GM18861 (cell line): ENCODE results near the gene RCBTB2.
"Not testable (repeated sequence)": the region's sequence is repeated elsewhere in the genome, so short reads cannot be mapped to it uniquely, and the experiment has no call there.

ENCODE experiments used
- ATAC-seq: cut with Tn5 transposase; IDR thresholded peaks from one replicate; pipeline ENCODE4 v1.9.1; 2021; ENCODE audit not compliant: unreplicated experiment

RCBTB2 gene

DNA sequence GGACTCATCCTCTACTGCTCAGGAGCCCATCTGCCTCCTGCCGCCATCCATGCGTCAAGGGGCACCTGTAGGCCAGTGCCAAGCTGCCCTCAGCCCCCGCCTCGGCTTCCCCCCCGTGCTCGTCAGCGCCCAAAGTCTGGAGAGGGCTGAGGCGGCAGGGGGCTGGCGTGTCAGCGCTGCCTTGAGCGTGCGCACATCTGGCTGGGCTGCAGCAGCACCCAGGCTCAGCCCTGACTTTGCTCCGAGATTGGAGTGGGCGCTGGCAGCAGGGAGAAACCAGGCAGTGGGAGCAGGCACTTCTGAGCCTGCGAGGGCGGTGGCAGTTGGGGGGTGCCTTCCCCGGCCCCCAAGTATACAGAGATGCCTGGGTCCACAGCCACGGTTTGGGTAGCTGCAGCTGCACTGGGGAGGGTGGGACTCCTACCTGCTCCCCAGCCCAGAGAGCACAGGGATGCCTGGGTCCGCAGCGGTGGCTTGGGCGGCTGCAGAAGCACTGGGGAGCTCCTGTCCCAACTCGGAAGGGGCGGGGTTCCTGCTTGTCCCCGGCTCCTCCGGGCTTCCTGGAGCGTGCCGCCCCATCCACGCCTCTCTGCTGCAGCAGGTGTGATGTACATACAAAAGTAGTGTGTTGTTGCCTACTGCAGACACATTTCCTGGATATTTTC, 75.2 kb downstream of the RCBTB2 start:
- ATAC-seq = no peak

DNA sequence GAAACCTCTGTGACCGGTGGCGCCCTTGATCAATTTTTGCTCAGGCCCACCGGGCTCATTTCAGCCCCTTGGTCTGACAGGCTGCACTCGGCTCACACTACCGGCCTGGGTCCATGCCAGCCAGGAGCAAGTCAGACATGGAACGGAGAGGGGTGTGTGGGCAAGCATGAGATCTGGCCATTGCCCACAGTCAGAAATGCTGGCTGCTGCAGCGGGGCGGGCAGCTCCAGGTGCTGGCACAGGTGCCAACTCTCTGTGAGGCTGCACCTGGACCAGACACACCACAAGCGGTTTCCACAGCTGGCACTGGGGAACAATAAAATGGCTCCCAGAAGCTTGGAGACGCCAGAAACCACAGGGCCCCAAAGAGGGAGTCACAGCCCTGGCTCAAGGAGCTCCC, 76.3 kb downstream of the RCBTB2 start:
- no peak for ATAC-seq

DNA sequence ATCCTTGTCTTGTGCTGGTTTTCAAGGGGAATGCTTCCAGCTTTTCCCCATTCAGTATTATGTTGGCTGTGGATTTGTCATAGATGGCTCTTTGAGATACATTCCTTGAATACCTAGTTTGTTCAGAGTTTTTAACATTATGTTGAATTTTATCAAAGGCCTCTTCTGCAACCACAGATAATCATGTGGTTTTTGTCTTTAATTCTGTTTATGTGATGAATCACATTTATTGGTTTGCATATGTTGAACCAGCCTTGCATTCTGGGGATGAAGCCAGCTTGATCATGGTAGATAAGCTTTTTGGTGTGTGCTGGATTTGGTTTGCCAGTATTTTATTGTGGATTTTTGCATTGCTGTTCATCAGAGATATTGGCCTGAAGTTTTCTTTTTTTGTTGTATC, 81.7 kb downstream of the RCBTB2 start:
- not testable (repeated sequence) for ATAC-seq

DNA sequence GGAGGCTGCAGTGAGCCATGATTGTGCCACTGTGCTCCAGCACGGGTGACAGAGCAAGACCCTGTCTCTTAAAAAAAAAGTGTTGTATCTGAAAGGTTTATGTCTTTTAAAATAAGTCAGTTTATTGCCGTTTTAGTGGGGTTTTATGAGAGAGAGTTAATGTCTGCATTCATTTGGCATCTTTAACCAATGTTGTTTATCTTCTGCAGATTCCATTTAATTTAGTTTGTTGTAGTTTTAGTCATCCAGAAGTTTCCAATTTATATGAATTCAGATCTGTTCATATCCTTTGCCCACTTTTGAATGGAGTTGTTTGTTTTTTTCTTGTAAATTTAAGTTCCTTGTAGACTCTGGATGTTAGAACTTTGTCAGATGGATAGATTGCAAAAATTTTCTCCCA, 83.2 kb downstream of the RCBTB2 start:
- no peak for ATAC-seq

DNA sequence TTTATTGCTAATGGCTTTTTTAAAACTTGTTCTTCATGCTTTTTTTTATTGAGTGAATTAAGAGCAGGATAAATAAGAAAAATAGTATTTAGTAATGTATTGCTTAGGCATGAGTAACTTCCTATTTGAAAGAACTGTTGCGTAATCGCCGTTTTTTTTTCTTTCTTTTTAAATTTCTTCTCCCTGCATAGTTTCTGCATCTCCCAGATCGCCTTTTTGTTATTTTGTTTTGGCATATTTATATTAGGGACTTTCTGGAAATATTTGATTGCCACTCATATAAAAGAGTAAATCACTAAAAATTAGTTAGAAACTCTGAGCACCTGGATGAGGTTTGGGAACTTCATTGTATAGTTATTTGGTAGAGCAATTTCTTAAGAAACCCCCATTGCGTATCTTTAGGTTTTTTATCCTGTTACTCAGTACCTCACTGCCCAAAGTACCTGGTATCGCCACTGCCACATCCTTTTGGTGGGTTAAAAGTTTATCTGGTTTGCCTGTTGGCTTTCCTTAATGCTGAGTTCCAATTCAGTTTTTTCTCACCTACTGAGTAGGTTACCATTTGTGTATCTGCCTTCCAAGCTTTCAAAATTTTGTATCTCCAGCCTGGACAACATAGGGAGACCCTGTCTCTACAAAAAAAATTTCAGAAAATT, 83.8 kb downstream of the RCBTB2 start:
- no peak for ATAC-seq

DNA sequence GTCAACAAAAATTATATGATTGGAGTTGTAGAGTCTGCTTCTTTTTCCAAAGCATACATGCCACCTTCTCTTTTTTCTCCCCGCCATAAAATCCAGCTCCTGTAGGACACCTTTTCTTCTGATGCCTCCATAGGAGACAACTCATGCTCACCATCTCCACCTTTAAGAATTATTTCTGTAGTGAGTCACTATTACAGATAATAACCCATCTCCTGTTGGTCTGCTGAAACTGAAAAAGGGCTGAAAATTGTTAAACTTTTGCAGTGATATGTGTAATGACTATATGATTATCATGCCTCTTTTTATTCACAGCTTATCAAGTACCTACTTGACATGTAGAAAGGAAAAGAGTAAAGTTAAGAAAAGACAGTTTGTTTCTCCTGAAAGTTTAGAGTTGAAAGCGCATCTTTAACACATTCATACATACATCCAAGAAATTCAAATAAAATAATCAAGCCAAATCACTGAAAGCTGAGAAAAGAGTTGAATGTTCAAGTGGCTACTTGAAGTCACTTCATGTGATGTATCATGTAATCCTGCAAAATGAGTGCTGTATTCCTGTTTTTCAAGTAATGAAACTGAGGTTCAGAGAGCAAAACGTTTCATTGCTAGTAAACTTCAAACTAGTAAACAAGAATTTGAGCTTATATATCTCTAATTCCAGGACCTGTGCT, 84.5 kb downstream of the RCBTB2 start:
- ATAC-seq = no peak

DNA sequence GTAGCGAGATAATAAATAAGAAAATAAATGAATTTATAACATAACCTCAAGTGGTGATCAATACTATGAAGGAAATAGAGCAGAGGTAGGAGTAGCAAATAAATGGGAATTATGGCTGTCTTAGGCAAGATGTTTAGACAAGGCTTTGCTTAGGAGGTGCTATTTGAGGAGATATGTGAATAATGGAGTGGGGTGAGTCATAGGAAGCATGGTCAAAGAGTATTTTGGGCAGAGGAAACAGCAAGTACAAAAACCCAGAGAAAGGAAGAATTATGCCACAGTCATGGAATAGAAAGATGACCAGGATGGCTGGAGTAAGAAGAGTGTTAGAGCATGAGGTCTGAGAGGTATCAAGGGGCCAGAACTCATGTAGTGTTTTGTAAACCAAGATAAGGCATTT, 86.4 kb downstream of the RCBTB2 start:
- ATAC-seq = no peak

DNA sequence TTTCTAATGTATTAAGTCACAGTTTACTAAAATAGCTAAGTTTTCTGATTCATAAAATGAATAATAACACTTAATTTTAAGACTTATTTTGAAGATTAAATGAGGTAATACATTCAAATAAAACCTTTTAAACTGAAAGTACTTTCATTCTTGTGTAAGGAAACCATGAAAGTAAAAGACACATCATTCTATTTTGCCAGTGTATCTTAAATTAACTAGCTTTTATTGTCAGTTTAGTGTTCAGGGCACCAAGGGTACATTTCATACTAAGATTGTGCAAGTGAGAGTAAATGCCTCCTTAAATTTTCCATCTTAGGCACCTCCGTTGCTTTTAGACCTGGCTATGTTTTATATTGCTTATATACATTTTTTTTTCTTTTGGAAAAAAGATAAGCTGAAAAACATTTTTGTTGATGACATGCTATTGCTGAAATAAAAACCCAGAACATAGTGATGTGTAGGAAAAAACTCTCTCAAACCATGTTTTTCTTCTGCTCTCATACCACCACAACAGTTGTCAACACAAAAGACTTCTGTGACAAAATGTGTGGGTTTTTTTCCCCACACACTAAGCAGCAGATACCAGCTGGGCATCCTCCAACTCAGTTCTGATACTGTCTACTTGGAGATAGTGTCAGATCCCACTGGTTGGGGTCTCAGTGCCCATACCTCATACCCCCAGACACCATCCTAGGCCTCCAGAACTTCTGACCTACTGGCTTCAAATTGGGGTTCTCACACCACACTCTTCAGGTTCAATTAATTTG, 89.3 kb downstream of the RCBTB2 start:
- no peak for ATAC-seq
